B cell (primary cell): ENCODE data around the gene ALDOA. TPM values are rescaled to one million over a fixed set of nuclear protein-coding genes. Genes with fewer than 3 reads are reported as not detected.

ENCODE experiments used
- ATAC-seq: fragments of 200-7000 bp; cut with Tn5 transposase; one replicate; pipeline ENCODE4 v1.10.0; 2021; ENCODE audit warnings: low read depth, mild to moderate bottlenecking, moderate number of reproducible peaks, moderate library complexity
- CTCF ChIA-PET: fragments of 350-600 bp; sonication (Branson Sonifier 250); formaldehyde crosslinking; loops from one replicate; lab custom pipeline; 2021; ENCODE audit warnings: antibody characterized with exemption, inconsistent platforms; lab: Charles Lee
- POLR2A ChIA-PET: fragments of 350-600 bp; sonication (Branson Sonifier 250); formaldehyde crosslinking; loops from one replicate; lab custom pipeline; 2021; ENCODE audit warnings: antibody characterized with exemption; lab: Charles Lee
- DNase-seq: peaks from one replicate; pipeline ENCODE4 v3.0.0; 2013
- H2AFZ ChIP-seq: 2 replicates; pipeline ENCODE4 v1.6.1; 2012; ENCODE audit warnings: mild to moderate bottlenecking, low read depth, low read length; ENCODE audit not compliant: insufficient read depth, poor library complexity, severe bottlenecking
- H3K27ac ChIP-seq, 2 donors: 1 replicate in 1 of 2; 2 replicates in 1 of 2; pipeline ENCODE4 v1.5.1; 2012 to 2013; ENCODE audit warnings: low read length in 2 of 2, mild to moderate bottlenecking in 2 of 2, moderate library complexity in 1 of 2
- H3K27me3 ChIP-seq, 4 experiments: fragments of 200-600 bp in 1 of 4; sonication (generic) in 1 of 4; replicated peaks in 1 of 4; 1 replicate in 2 of 4; 2 replicates in 2 of 4; pipeline versions ENCODE4 v1.6.1 to v1.7.0; 2013 to 2016; ENCODE audit warnings: low read length in 3 of 4, mild to moderate bottlenecking in 2 of 4, mixed read lengths in 1 of 4, moderate library complexity in 1 of 4; ENCODE audit not compliant: insufficient read depth in 4 of 4, control insufficient read depth in 3 of 4; ENCODE audit errors: control extremely low read depth in 1 of 4
- H3K36me3 ChIP-seq, 2 experiments: replicated peaks in 1 of 2; 1 replicate in 1 of 2; 2 replicates in 1 of 2; pipeline versions ENCODE4 v1.6.1 to v1.7.1; 2013; ENCODE audit warnings: low read length in 1 of 2; ENCODE audit not compliant: insufficient read depth in 2 of 2, control insufficient read depth in 1 of 2; ENCODE audit errors: control extremely low read depth in 1 of 2, extremely low read depth in 1 of 2
- H3K4me1 ChIP-seq, 2 donors: fragments of 200-600 bp in 1 of 2; sonication (generic) in 1 of 2; 1 replicate in 1 of 2; 2 replicates in 1 of 2; pipeline versions ENCODE4 v1.5.1 to v1.6.1; 2013 to 2017; ENCODE audit warnings: low read length in 2 of 2; ENCODE audit not compliant: control insufficient read depth in 2 of 2, insufficient read depth in 2 of 2
- H3K4me2 ChIP-seq: replicated peaks from 2 replicates; pipeline ENCODE3; 2012; ENCODE audit warnings: mild to moderate bottlenecking, low read depth, low read length; ENCODE audit not compliant: poor library complexity, severe bottlenecking
- H3K4me3 ChIP-seq, 5 experiments: fragments of 200-600 bp in 1 of 5; sonication (generic) in 1 of 5; 1 replicate in 3 of 5; 2 replicates in 2 of 5; pipeline versions ENCODE4 v1.5.1 to v1.7.0; 2011 to 2016; ENCODE audit warnings: low read length in 4 of 5, mild to moderate bottlenecking in 4 of 5, low read depth in 2 of 5, control low read depth in 1 of 5, moderate library complexity in 1 of 5; ENCODE audit not compliant: insufficient read depth in 1 of 5; ENCODE audit errors: control extremely low read depth in 1 of 5, extremely low read depth in 1 of 5
- H3K79me2 ChIP-seq: fragments of 200-600 bp; sonication (generic); one replicate; pipeline ENCODE4 v1.6.0; 2016; ENCODE audit warnings: low read length; ENCODE audit not compliant: control insufficient read depth, insufficient read depth
- H3K9ac ChIP-seq: fragments of 200-600 bp; sonication (generic); 2 replicates; pipeline ENCODE4 v1.6.1; 2017; ENCODE audit warnings: mild to moderate bottlenecking, low read length, moderate library complexity
- H3K9me3 ChIP-seq, 3 donors: one replicate each; pipeline versions ENCODE4 v1.6.1 to v1.7.1; 2013; ENCODE audit warnings: low read length in 2 of 3; ENCODE audit not compliant: control insufficient read depth in 2 of 3, insufficient read depth in 1 of 3; ENCODE audit errors: control extremely low read depth in 1 of 3
- H4K20me1 ChIP-seq: 2 replicates; pipeline ENCODE4 v1.6.0; 2012; ENCODE audit warnings: mild to moderate bottlenecking, low read length; ENCODE audit not compliant: insufficient read depth, control insufficient read depth, poor library complexity, severe bottlenecking
- H3K27ac Mint-ChIP-seq: one replicate; pipeline ENCODE4 v1.8.0; 2021; ENCODE audit warnings: mixed read lengths
- H3K27me3 Mint-ChIP-seq: one replicate; pipeline ENCODE4 v1.8.0; 2021; ENCODE audit warnings: mixed read lengths
- H3K4me1 Mint-ChIP-seq: one replicate; pipeline ENCODE4 v1.8.0; 2021; ENCODE audit warnings: mixed read lengths
- H3K4me3 Mint-ChIP-seq: one replicate; pipeline ENCODE4 v1.8.0; 2021; ENCODE audit warnings: mixed read lengths
- H3K9me3 Mint-ChIP-seq: one replicate; pipeline ENCODE4 v1.8.0; 2022; ENCODE audit warnings: mixed read lengths; ENCODE audit not compliant: insufficient read depth
- CTCF ChIP-seq: fragments of 200-600 bp; IDR thresholded peaks from one replicate; pipeline ENCODE4 v1.8.0; 2022; ENCODE audit warnings: antibody characterized with exemption, mild to moderate bottlenecking
- EZH2 ChIP-seq: IDR thresholded peaks from 2 replicates; pipeline ENCODE4 v1.6.1; 2012; ENCODE audit warnings: borderline replicate concordance, low read depth, mild to moderate bottlenecking, moderate library complexity, low read length; ENCODE audit not compliant: insufficient read depth, poor library complexity, severe bottlenecking
- WGBS: methylation state at CpG from one replicate; pipeline ENCODE4 v1.1.5; 2013; ENCODE audit warnings: missing lambda C conversion rate; ENCODE audit not compliant: insufficient coverage; 5-methylcytosine and 5-hydroxymethylcytosine counted together
- intact Hi-C: fragments of 100-400 bp; cut with micrococcal nuclease; formaldehyde crosslinking; loops from one replicate; pipeline ENCODE4 v1.10.0; 2022
- polyA plus RNA-seq: library from polyadenylated mRNA; depleted of rRNA; stranded (reverse); fragments of >200 nt; gene quantifications from 2 replicates; pipeline ENCODE4 v1.2.3, GENCODE V29; 2012
- total RNA-seq, 2 donors: library from RNA; stranded (reverse); fragments of 120-200 nt in 1 of 2; gene quantifications; 1 replicate in 1 of 2; 2 replicates in 1 of 2; pipeline versions ENCODE4 v1.2.3 to v1.2.4, GENCODE V29; 2013 to 2022

The ALDOA gene
- total and polyA plus RNA-seq, 2 donors (not counting 1 experiment from before 2014, with no cell fraction given), result 329 to 343 TPM

- Histone ChIP-seq H3K4me1 (peaks cover 16 to 40% of the 10 kb centered on the region in 2 donors), H3K79me2 (peaks cover 51% of the 10 kb centered on the region), H4K20me1 (peaks cover 30% of the 10 kb centered on the region), H3K9me3 (no peaks in the 10 kb centered on the region), H3K27ac (peak overlapping the region; percentile 82 to 88), H3K36me3 (peaks cover 9 to 21% of the 10 kb centered on the region in 2 experiments), H3K27me3 (no peaks in the 10 kb centered on the region), H3K4me2 (peak overlapping the region; percentile 95), H2AFZ (peak overlapping the region; percentile 96), H3K4me3 (peak overlapping the region; percentile 73 to 96 (median 87)), H3K9ac (peak overlapping the region; percentile 73)
- ATAC-seq, result peak; percentile 39
- ChIA-PET CTCF (interaction anchor here (0.5 to 2.0 kb wide), 9 partner anchors 13 to 352 kb away, joined by 3 to 28 read pairs (median 4); partner anchors contain the start of gene TBX6), POLR2A (interaction anchor here (0.6 to 3.0 kb wide), 9 partner anchors 28 to 1078 kb away, joined by 3 to 61 read pairs (median 5); partner anchors contain the start of genes CORO1A, TBX6, YPEL3 and ZNF48)
- TF ChIP-seq CTCF, result peak; percentile 67
- TF ChIP-seq EZH2, result no peak
- WGBS, result 2% methylated on average over 11 of the region's 27 CpGs
- Mint-ChIP-seq H3K27me3 (no peaks in the 10 kb centered on the region), H3K27ac (peak overlapping the region; percentile 99), H3K4me3 (peak overlapping the region; percentile 100), H3K4me1 (peaks cover 31% of the 10 kb centered on the region), H3K9me3 (no peaks in the 10 kb centered on the region)
- intact Hi-C loops, result loop anchor here (2.0 to 10.0 kb wide), 4 partner anchors 59 to 631 kb away; partner anchors contain the start of genes HIRIP3, MAPK3, MYL11 and SRCAP
- peak; percentile 84 for DNase-seq
Observed at GRCh38 chr16:30063893-30064728, 1.4 kb upstream of the ALDOA start.
